HEK293 (cell line): Measurements from ENCODE around the gene C3AR1.

Source experiments
- CTCF ChIA-PET: fragments of 350-600 bp; formaldehyde crosslinking; extraction: SDS; loops from one replicate; lab custom pipeline; 2021; ENCODE audit warnings: antibody characterized with exemption; lab: Yijun Ruan, JAX
- POLR2A ChIA-PET: fragments of 300-600 bp; formaldehyde crosslinking; extraction: SDS; loops from one replicate; lab custom pipeline; 2020; ENCODE audit warnings: antibody characterized with exemption, inconsistent platforms; lab: Yijun Ruan, JAX
- H3K27ac ChIP-seq: fragments of 200-500 bp; sonication (Bioruptor generic); 2 replicates; pipeline ENCODE4 v1.5.1; 2014; ENCODE audit warnings: low read depth, low read length, control low read depth, inconsistent platforms; ENCODE audit errors: extremely low read depth
- H3K36me3 ChIP-seq, 2 experiments: fragments of 200-500 bp in 1 of 2; sonication (Bioruptor generic) in 1 of 2; 1 replicate in 1 of 2; 2 replicates in 1 of 2; pipeline ENCODE4 v1.5.1; 2014 to 2017; ENCODE audit warnings: inconsistent platforms in 2 of 2, low read length in 2 of 2; ENCODE audit not compliant: control insufficient read depth in 2 of 2, insufficient read depth in 1 of 2
- H3K4me1 ChIP-seq: fragments of 200-500 bp; sonication (Bioruptor generic); 2 replicates; pipeline ENCODE4 v1.5.1; 2014; ENCODE audit warnings: mild to moderate bottlenecking, low read length, inconsistent platforms; ENCODE audit not compliant: control insufficient read depth, insufficient read depth
- H3K4me3 ChIP-seq: 2 replicates; pipeline ENCODE4 v1.5.1; 2011; ENCODE audit warnings: low read depth, mild to moderate bottlenecking, control low read depth, low read length, moderate library complexity
- H3K9me3 ChIP-seq: fragments of 200-500 bp; sonication (Bioruptor generic); 2 replicates; pipeline ENCODE4 v1.5.1; 2014; ENCODE audit warnings: low read depth, low read length, inconsistent platforms; ENCODE audit not compliant: control insufficient read depth, insufficient read depth
- GLI4 ChIP-seq: fragments of 450-650 bp; formaldehyde crosslinking; IDR thresholded peaks from 2 replicates; pipeline ENCODE4 v1.5.1; 2016; ENCODE audit warnings: missing biosample characterization, missing genetic modification characterization
- HOXD13 ChIP-seq: sonication (generic); formaldehyde crosslinking; IDR thresholded peaks from 2 replicates; pipeline ENCODE4 v1.8.0; 2022; ENCODE audit warnings: missing genetic modification reagents, borderline replicate concordance
- KLF1 ChIP-seq: fragments of 450-650 bp; formaldehyde crosslinking; IDR thresholded peaks from 2 replicates; pipeline ENCODE4 v1.5.1; 2016; ENCODE audit warnings: missing biosample characterization, missing genetic modification characterization
- MZF1 ChIP-seq: fragments of 450-650 bp; formaldehyde crosslinking; IDR thresholded peaks from 2 replicates; pipeline ENCODE4 v1.5.1; 2017; ENCODE audit warnings: missing biosample characterization, missing genetic modification characterization, borderline replicate concordance
- PRDM1 ChIP-seq: fragments of 450-650 bp; formaldehyde crosslinking; IDR thresholded peaks from 2 replicates; pipeline ENCODE4; 2016; ENCODE audit warnings: missing biosample characterization, missing genetic modification characterization
- SCRT1 ChIP-seq: fragments of 450-650 bp; formaldehyde crosslinking; IDR thresholded peaks from 2 replicates; pipeline ENCODE4 v1.5.1; 2016; ENCODE audit warnings: missing biosample characterization, missing genetic modification characterization, borderline replicate concordance
- SCRT2 ChIP-seq: fragments of 450-650 bp; formaldehyde crosslinking; IDR thresholded peaks from 2 replicates; pipeline ENCODE4 v1.5.1; 2016; ENCODE audit warnings: missing biosample characterization, missing genetic modification characterization
- TSHZ1 ChIP-seq: fragments of 450-650 bp; formaldehyde crosslinking; IDR thresholded peaks from 2 replicates; pipeline ENCODE4 v1.5.1; 2016; ENCODE audit warnings: missing biosample characterization, missing genetic modification characterization, borderline replicate concordance
- WT1 ChIP-seq: fragments of 450-650 bp; formaldehyde crosslinking; IDR thresholded peaks from 2 replicates; pipeline ENCODE4 v1.5.1; 2016; ENCODE audit warnings: missing biosample characterization, missing genetic modification characterization
- YY1 ChIP-seq: fragments of 450-650 bp; formaldehyde crosslinking; IDR thresholded peaks from 2 replicates; pipeline ENCODE4 v1.5.1; 2018; ENCODE audit warnings: missing biosample characterization, missing genetic modification characterization
- ZNF24 ChIP-seq: fragments of 450-650 bp; formaldehyde crosslinking; IDR thresholded peaks from 2 replicates; pipeline ENCODE4 v1.5.1; 2016; ENCODE audit warnings: missing biosample characterization, missing genetic modification characterization
- ZNF518A ChIP-seq: fragments of 450-650 bp; formaldehyde crosslinking; conservative IDR thresholded peaks from 2 replicates; pipeline ENCODE4 v1.5.1; 2016; ENCODE audit warnings: low read depth, missing biosample characterization, missing genetic modification characterization
- ZNF530 ChIP-seq: fragments of 450-650 bp; formaldehyde crosslinking; IDR thresholded peaks from 2 replicates; pipeline ENCODE4 v1.5.1; 2016; ENCODE audit warnings: low read depth, missing biosample characterization, missing genetic modification characterization
- ZNF580 ChIP-seq: fragments of 450-650 bp; formaldehyde crosslinking; IDR thresholded peaks from 2 replicates; pipeline ENCODE4 v1.5.1; 2016; ENCODE audit warnings: missing biosample characterization, missing genetic modification characterization
- ZNF791 ChIP-seq: fragments of 450-650 bp; formaldehyde crosslinking; IDR thresholded peaks from 2 replicates; pipeline ENCODE4 v1.5.1; 2016; ENCODE audit warnings: missing biosample characterization, missing genetic modification characterization
- TF ChIP-seq, protein P1 (sequence below): fragments of 450-650 bp; formaldehyde crosslinking; IDR thresholded peaks from 2 replicates; pipeline ENCODE4 v1.5.1; 2016; ENCODE audit warnings: missing biosample characterization, missing genetic modification characterization
- TF ChIP-seq, protein P2 (sequence below): fragments of 450-650 bp; formaldehyde crosslinking; IDR thresholded peaks from 2 replicates; pipeline ENCODE4 v1.5.1; 2017; ENCODE audit warnings: missing biosample characterization, mild to moderate bottlenecking, missing genetic modification characterization, moderate library complexity

The C3AR1 gene

DNA sequence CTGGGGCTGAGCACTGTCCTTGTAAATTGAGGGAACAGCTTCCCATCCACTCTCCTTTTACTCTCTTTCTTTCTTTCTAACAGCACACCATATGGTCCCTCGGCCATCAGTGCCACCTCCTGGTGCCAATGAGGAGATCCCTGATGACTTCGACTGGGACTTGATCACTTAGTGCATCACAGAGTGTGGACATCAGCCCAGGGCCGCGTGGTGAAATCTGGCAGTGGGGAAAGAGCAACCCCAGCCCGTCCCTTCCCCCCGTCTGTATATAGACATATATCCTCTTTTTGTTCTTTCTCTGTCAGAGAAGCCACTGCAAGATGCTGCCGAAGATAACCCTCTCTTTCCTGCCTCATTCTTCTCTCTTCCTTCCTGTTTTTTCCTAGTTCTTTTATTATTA lies 13.5 kb downstream of the C3AR1 start (continued):
- TF ChIP-seq, protein P1, sequence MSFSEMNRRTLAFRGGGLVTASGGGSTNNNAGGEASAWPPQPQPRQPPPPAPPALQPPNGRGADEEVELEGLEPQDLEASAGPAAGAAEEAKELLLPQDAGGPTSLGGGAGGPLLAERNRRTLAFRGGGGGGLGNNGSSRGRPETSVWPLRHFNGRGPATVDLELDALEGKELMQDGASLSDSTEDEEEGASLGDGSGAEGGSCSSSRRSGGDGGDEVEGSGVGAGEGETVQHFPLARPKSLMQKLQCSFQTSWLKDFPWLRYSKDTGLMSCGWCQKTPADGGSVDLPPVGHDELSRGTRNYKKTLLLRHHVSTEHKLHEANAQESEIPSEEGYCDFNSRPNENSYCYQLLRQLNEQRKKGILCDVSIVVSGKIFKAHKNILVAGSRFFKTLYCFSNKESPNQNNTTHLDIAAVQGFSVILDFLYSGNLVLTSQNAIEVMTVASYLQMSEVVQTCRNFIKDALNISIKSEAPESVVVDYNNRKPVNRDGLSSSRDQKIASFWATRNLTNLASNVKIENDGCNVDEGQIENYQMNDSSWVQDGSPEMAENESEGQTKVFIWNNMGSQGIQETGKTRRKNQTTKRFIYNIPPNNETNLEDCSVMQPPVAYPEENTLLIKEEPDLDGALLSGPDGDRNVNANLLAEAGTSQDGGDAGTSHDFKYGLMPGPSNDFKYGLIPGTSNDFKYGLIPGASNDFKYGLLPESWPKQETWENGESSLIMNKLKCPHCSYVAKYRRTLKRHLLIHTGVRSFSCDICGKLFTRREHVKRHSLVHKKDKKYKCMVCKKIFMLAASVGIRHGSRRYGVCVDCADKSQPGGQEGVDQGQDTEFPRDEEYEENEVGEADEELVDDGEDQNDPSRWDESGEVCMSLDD (tag by site-specific recombination) = no peak

DNA sequence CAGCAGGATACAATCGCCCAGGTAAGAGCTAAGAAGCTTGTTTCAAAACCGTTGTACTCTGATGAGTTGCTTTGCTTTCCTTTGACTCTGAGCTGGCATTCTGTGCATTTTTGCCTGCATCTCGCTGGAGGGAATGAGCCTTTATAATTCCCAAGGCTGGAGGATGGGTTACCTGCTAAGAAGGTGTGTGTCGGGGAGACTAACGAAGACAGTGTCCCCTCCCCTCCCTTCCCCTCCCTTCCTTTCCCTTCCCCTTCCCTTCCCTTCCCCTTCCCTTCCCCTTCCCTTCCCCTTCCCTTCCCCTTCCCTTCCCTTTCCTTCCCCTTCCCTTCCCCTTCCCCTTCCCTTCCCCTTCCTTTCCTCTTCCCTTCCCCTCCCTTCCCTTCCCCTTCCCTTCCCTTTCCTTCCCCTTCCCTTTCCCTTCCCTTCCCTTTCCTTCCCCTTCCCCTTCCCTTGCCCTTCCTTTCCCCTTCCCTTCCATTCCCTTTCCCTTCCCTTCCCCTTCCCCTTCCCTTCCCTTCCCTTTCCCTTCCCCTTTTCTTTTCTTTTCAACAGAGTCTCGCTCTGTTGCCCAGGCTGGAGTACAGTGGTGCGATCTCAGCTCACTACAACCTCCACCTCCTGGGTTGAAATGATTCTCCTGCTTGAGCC lies 15.4 kb downstream of the C3AR1 start:
- CTCF ChIA-PET = interaction anchor here (1.4 kb wide), 1 partner anchor 27 kb away, joined by 3 read pairs; no protein-coding TSS in a partner anchor
- no peak overlapping the region for H3K4me3 ChIP-seq
- TF ChIP-seq SCRT1 (tag by site-specific recombination) (no peak), PRDM1 (peak; percentile 64)
- H3K9me3 ChIP-seq = no peaks in the 10 kb centered on the region
- POLR2A ChIA-PET = interaction anchor here (0.6 kb wide), 1 partner anchor 115 kb away, joined by 4 read pairs; no protein-coding TSS in a partner anchor
- H3K27ac ChIP-seq = no peak overlapping the region
- peaks cover 19 to 58% of the 10 kb centered on the region in 2 experiments for H3K36me3 ChIP-seq
- no peaks in the 10 kb centered on the region for H3K4me1 ChIP-seq

GRCh38 chr12:8048906-8049305 lies 17.3 kb downstream of the C3AR1 start:
- Histone ChIP-seq H3K4me1 (no peaks in the 10 kb centered on the region), H3K36me3 (peaks cover 32 to 61% of the 10 kb centered on the region in 2 experiments), H3K4me3 (no peak overlapping the region), H3K27ac (no peak overlapping the region), H3K9me3 (no peaks in the 10 kb centered on the region)
- ChIA-PET POLR2A (no interaction called here), CTCF (interaction anchor here (0.6 to 0.7 kb wide), 2 partner anchors 15 to 29 kb away, joined by 5 to 6 read pairs; no protein-coding TSS in a partner anchor)
- TF ChIP-seq ZNF791 (tag by site-specific recombination) (no peak), KLF1 (no peak), WT1 (tag by site-specific recombination) (no peak), TSHZ1 (no peak), HOXD13 (CRISPR knock-in tag) (no peak), ZNF518A (tag by site-specific recombination) (no peak), MZF1 (tag by site-specific recombination) (no peak), SCRT2 (tag by site-specific recombination) (no peak), ZNF530 (tag by site-specific recombination) (no peak), ZNF580 (tag by site-specific recombination) (no peak), ZNF24 (tag by site-specific recombination) (no peak), GLI4 (tag by site-specific recombination) (no peak), YY1 (tag by site-specific recombination) (no peak)
- TF ChIP-seq, protein P2, sequence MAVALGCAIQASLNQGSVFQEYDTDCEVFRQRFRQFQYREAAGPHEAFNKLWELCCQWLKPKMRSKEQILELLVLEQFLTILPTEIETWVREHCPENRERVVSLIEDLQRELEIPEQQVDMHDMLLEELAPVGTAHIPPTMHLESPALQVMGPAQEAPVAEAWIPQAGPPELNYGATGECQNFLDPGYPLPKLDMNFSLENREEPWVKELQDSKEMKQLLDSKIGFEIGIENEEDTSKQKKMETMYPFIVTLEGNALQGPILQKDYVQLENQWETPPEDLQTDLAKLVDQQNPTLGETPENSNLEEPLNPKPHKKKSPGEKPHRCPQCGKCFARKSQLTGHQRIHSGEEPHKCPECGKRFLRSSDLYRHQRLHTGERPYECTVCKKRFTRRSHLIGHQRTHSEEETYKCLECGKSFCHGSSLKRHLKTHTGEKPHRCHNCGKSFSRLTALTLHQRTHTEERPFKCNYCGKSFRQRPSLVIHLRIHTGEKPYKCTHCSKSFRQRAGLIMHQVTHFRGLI (tag by site-specific recombination) = no peak
